GM12873 (cell line): ENCODE results near the gene UBE4B.

Experiments
- TF ChIP-seq, protein P1 (sequence below): IDR thresholded peaks from 2 replicates; pipeline ENCODE4 v1.5.1; 2012; ENCODE audit warnings: low read depth, mild to moderate bottlenecking, moderate library complexity, low read length, control low read depth; ENCODE audit not compliant: insufficient read depth; ENCODE audit errors: missing control alignments

The UBE4B gene

DNA sequence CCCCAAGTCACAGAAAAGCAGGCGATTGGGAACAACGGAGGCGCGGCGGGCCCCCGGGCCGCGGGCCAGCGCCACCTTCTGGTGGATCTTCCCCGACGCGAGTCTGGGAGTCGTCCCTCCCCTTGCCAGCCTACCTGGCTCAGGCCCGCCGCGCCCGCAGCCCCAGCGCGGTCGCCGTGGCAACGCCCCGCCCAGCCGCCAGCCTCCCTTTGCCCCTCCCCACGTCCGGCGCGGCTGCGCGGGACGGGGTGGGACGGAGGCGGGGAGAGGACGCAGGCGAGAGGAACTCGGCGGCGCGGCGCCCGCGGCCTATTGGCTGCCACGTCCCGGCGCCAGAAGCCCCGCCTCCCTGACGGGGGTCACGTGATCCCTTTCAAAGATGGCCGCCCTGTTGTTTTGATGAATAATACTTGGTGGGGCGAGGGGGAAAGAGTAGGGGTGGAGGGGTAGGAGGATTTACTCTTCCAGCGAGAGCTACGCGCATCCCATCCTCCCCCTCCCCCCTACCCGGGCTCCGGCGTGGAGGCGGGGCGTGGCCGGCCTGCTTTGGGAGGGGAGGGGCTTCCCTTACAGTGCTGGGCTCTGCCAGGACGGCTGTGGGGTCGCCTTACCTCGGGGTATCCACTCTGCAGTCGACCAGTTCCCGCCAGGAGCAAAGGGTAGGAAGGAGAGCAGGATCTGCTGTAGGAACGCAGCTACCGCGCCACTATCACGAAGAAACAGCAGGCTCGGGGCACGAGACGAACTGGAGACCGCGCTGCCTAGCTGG, at the start of gene UBE4B:
UBE4B (plus strand) TSS at position 369 of the 769 bp plus-strand sequence. CDS start 713 bp downstream, outside the sequence.
- TF ChIP-seq, protein P1, sequence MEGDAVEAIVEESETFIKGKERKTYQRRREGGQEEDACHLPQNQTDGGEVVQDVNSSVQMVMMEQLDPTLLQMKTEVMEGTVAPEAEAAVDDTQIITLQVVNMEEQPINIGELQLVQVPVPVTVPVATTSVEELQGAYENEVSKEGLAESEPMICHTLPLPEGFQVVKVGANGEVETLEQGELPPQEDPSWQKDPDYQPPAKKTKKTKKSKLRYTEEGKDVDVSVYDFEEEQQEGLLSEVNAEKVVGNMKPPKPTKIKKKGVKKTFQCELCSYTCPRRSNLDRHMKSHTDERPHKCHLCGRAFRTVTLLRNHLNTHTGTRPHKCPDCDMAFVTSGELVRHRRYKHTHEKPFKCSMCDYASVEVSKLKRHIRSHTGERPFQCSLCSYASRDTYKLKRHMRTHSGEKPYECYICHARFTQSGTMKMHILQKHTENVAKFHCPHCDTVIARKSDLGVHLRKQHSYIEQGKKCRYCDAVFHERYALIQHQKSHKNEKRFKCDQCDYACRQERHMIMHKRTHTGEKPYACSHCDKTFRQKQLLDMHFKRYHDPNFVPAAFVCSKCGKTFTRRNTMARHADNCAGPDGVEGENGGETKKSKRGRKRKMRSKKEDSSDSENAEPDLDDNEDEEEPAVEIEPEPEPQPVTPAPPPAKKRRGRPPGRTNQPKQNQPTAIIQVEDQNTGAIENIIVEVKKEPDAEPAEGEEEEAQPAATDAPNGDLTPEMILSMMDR: peak; percentile 90

DNA sequence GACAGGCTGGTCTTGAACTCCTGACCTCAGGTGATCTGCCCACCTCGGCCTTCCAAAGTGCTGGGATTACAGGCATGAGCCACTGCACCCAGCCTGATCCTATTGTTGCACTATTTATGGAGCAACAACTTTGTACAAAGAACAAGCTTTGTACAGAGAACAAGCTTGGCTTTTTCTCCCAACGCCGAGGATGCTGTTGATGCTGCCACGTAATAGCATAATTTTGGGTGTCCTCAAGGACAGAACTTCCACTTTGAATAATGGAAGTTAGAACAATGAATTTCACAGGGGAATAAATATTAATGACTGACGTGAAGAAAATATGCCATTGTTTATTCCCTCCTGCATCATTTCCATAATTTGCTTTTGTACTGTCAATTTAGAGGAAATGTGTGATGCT, 48.5 kb upstream of the UBE4B start:
- TF ChIP-seq, protein P1: no peak

DNA sequence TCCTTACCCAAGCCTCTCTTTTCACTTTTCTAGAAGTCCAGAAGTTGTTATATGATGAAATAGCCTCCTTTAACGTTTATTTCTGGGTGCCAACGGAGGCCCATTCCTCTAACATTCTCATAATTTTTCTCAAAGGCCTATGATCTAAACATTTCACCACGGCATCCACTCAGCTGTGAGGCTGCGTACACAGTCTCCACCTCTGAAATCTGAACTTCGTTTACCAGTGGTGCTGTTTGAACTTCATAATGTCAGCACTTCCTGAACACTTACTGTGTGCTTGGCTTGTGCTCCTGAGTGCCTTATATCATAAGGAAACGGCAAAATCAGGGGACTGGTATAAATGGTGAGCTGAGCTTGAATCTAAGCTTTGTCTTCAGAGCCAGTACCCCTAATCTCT, 47.8 kb upstream of the UBE4B start:
- TF ChIP-seq, protein P1: no peak

DNA sequence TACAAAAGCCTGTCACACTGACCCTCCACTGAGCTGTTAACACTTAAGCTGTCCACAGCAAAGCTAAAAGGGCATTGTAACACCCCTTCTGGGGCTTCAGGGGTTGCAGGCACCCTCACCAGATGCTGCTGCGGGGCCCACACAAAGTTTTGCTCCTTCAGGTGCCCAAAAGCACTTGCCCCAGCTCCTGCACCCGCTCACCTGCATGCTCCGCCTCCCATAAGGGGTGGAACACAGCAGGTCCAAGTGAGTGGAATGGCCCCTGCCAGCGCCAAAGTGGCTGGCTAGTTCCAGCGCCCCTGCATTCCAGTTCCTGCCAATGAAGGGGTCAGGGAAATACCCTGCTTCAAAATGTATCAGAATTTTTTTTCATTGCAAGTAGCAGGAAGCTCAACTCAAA, 43.0 kb upstream of the UBE4B start:
- TF ChIP-seq, protein P1: no peak

DNA sequence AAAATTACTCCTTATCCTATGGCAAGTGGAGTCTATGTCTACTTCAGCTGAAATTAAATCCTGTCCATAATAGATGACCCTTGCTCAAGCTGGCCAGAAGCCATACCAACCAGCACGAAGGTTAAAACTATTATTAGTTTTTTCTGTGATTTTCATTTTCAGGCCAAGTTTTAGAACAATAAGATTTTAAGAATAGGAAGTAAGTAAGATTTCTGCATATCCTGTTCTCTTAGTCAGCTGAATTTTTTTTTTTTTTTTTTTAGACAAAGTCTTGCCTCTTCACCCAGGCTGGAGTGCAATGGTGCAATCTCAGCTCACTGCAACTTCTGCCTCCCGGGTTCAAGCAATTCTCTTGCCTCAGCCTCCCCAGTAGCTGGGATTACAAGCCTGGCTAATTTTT, 41.8 kb upstream of the UBE4B start:
- TF ChIP-seq, protein P1: no peak

DNA sequence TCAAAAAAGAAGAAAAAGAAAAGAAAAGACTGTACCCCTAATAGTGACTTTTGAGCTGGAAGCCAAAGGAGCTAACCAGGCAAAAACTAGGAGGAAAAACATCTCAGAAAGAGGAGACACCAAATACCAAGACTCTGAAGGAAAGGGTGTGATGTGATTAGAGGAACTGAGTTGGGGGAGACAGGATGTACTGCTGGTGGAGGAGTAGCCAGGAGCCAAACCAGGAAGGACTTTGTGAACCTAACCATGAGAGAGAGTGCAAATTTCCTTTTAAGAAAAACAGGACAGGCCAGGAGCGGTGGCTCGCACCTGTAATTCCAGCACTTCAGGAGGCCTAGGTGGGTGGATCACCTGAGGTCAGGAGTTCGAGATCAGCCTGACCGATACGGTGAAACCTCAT, 39.8 kb upstream of the UBE4B start:
- TF ChIP-seq, protein P1: no peak

DNA sequence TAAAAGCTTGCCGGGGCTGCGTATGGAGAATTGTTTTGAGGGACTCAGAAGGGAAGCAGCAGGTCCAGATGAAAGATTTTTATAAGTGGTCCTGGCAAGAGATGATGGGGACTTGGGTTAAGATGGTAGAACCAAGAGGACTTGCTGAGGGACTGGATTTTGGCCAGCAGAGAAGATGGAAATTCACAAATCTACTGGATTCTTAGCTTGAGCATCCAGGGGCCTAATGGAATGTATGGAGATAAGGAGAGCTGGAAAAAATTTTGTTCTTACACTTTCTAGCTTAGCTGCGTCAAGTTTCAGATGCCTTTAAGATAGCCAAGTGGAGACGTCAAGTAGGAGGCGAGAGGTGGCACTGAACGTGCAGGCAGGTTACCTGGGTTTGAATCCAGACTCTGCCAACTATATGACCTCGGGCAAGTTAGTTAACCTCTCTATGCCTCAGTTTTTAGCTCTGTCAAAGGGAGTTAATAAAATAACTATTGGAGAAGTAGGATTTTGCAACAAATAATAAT, 39.1 kb upstream of the UBE4B start:
- TF ChIP-seq, protein P1: no peak
